PFSK-1 (cell line): ENCODE data around the gene CHL1.

Experiments
- FOXP2 ChIP-seq: optimal IDR thresholded peaks from 2 replicates; pipeline ENCODE3; 2011; ENCODE audit warnings: borderline replicate concordance, control low read depth, inconsistent platforms; ENCODE audit not compliant: insufficient read depth; ENCODE audit errors: extremely low read length, extremely low read depth
- POLR2AphosphoS5 ChIP-seq: IDR thresholded peaks from 2 replicates; pipeline ENCODE4 v1.6.1; 2012; ENCODE audit warnings: low read depth, mild to moderate bottlenecking, control low read depth, low read length, moderate library complexity
- SIN3A ChIP-seq: IDR thresholded peaks from 2 replicates; pipeline ENCODE4 v1.6.1; 2012; ENCODE audit warnings: mild to moderate bottlenecking, low read length, moderate library complexity, borderline replicate concordance; ENCODE audit not compliant: insufficient read depth
- TAF1 ChIP-seq: IDR thresholded peaks from 2 replicates; pipeline ENCODE4 v1.6.1; 2012; ENCODE audit warnings: low read length, control low read depth, borderline replicate concordance; ENCODE audit not compliant: insufficient read depth
- TF ChIP-seq, protein P1 (sequence below), 2 experiments: IDR thresholded peaks; 2 replicates each; pipeline versions ENCODE4 v1.6.1 to v1.8.0; 2011 to 2012; ENCODE audit warnings: low read depth in 2 of 2, low read length in 2 of 2, control low read depth in 1 of 2, inconsistent platforms in 1 of 2, mild to moderate bottlenecking in 1 of 2, moderate library complexity in 1 of 2; ENCODE audit not compliant: insufficient read depth in 1 of 2

Gene CHL1

DNA sequence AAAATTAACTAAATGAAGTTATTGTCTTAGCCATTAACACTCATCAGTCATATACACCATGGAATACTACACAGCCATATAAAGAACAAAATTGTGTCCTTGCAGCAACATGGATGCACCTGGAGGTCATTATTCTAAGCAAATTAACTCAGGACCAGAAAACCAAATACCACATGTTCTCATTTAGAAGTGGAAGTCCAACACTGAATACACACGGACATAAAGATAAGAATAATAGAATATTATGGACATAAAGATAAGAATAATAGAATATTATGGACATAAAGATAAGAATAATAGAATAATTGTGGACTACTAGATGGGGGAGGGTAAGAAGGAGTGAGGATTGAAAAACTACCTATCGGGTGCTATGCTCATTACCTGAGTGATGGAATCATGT lies 122.3 kb downstream of the CHL1 start:
- no peak for TF ChIP-seq POLR2AphosphoS5
- no peak for TF ChIP-seq FOXP2
- TF ChIP-seq, protein P1, sequence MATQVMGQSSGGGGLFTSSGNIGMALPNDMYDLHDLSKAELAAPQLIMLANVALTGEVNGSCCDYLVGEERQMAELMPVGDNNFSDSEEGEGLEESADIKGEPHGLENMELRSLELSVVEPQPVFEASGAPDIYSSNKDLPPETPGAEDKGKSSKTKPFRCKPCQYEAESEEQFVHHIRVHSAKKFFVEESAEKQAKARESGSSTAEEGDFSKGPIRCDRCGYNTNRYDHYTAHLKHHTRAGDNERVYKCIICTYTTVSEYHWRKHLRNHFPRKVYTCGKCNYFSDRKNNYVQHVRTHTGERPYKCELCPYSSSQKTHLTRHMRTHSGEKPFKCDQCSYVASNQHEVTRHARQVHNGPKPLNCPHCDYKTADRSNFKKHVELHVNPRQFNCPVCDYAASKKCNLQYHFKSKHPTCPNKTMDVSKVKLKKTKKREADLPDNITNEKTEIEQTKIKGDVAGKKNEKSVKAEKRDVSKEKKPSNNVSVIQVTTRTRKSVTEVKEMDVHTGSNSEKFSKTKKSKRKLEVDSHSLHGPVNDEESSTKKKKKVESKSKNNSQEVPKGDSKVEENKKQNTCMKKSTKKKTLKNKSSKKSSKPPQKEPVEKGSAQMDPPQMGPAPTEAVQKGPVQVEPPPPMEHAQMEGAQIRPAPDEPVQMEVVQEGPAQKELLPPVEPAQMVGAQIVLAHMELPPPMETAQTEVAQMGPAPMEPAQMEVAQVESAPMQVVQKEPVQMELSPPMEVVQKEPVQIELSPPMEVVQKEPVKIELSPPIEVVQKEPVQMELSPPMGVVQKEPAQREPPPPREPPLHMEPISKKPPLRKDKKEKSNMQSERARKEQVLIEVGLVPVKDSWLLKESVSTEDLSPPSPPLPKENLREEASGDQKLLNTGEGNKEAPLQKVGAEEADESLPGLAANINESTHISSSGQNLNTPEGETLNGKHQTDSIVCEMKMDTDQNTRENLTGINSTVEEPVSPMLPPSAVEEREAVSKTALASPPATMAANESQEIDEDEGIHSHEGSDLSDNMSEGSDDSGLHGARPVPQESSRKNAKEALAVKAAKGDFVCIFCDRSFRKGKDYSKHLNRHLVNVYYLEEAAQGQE (IDR thresholded peaks at IDR 0.05; ENCODE audit: insufficient read depth in 1 of 2, low read depth in 2 of 2, low read length in 2 of 2): no peak
- no peak for TF ChIP-seq TAF1

GRCh38 chr3:324423-324822 lies 127.9 kb downstream of the CHL1 start:
- TF ChIP-seq SIN3A (no peak), POLR2AphosphoS5 (no peak), FOXP2 (no peak), TAF1 (no peak)
- TF ChIP-seq, protein P1 (IDR thresholded peaks at IDR 0.05; ENCODE audit: insufficient read depth in 1 of 2, low read depth in 2 of 2, low read length in 2 of 2): no peak

GRCh38 chr3:325495-325894 lies 128.9 kb downstream of the CHL1 start:
- TF ChIP-seq SIN3A: no peak
- TF ChIP-seq POLR2AphosphoS5: no peak

DNA sequence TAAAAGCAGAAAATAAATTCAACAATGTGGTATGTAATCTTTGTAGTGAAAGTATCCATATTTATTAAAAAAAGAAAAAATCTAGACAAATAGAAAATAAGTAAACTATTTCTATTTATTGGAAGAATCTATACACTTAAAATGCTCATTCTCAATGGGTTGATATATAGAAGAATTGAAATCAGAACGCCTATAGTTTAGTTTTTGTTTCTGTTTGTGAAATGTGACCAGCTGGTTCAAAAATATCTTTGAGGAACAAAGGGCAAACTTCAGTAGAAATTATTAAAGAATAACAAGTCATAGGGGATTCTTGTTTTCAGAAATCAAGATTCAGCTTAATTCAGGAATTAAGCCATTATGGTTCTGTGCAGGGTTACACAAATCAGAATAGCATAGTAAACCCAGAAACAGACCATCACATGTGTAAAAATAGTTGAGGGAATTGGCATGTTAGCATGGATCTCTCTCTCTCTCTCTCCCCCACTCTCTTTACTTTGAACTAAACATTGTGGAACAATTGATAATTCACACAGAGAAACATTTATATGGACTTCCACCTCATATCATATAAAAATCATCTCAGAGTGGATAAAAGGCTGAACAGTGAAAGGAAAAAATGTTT lies 134.0 kb downstream of the CHL1 start:
- TF ChIP-seq SIN3A: no peak
- TF ChIP-seq, protein P1 (IDR thresholded peaks at IDR 0.05; ENCODE audit: insufficient read depth in 1 of 2, low read depth in 2 of 2, low read length in 2 of 2): no peak
- no peak for TF ChIP-seq TAF1
- TF ChIP-seq FOXP2: no peak
- TF ChIP-seq POLR2AphosphoS5: no peak

DNA sequence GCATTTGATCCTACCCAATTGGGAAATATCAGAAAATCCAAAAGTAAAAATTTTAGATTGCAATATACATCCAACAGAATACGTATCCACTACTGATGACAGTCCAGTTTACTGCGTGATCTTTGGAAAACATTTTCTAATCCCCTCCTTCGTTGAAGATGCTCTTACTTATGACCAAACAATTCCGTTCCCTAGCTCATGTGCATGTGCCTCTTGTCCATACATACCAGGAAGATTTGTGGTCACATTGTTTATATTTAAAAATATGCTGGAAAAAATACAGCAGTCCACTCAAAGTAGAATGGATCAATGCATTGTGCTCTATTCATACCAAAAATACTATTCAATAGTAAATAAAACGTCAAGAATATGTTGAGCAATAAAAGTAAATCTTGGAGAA lies 135.3 kb downstream of the CHL1 start:
- no peak for TF ChIP-seq POLR2AphosphoS5
- no peak for TF ChIP-seq TAF1
- TF ChIP-seq, protein P1 (IDR thresholded peaks at IDR 0.05; ENCODE audit: insufficient read depth in 1 of 2, low read depth in 2 of 2, low read length in 2 of 2): no peak
- TF ChIP-seq SIN3A: no peak
- TF ChIP-seq FOXP2: no peak

GRCh38 chr3:332701-333100 lies 136.1 kb downstream of the CHL1 start:
- TF ChIP-seq SIN3A (no peak), TAF1 (no peak)
